HepG2 (cell line): Measurements from ENCODE around the gene SF3B2. TPM values are rescaled to one million over a fixed set of nuclear protein-coding genes. Genes with fewer than 3 reads are reported as not detected.

Source experiments
- ATF2 ChIP-seq: sonication (generic); formaldehyde crosslinking; IDR thresholded peaks from 2 replicates; pipeline ENCODE4 v1.4.0; 2020; ENCODE audit warnings: missing genetic modification reagents
- CHD4 ChIP-seq: fragments of 200-600 bp; sonication (generic); IDR thresholded peaks from 2 replicates; pipeline ENCODE4 v1.7.0; 2017; ENCODE audit warnings: mild to moderate bottlenecking, low read length, borderline replicate concordance
- ETV6 ChIP-seq: sonication (generic); formaldehyde crosslinking; conservative IDR thresholded peaks from 2 replicates; pipeline ENCODE4 v1.4.0; 2020; ENCODE audit warnings: missing genetic modification reagents
- IKZF5 ChIP-seq: IDR thresholded peaks from 2 replicates; pipeline ENCODE4 v1.6.1; 2018; ENCODE audit warnings: missing genetic modification reagents, mild to moderate bottlenecking, missing compliant biosample characterization
- IRF2 ChIP-seq: IDR thresholded peaks from 2 replicates; pipeline ENCODE4 v1.6.1; 2018; ENCODE audit warnings: missing genetic modification reagents, missing compliant biosample characterization
- MBD4 ChIP-seq: IDR thresholded peaks from 2 replicates; pipeline ENCODE4 v1.6.1; 2012; ENCODE audit warnings: low read length, inconsistent platforms, borderline replicate concordance
- MED8 ChIP-seq: sonication (generic); formaldehyde crosslinking; IDR thresholded peaks from 2 replicates; pipeline ENCODE4 v1.8.1; 2023; ENCODE audit warnings: mild to moderate bottlenecking, missing genetic modification reagents; ENCODE audit not compliant: insufficient replicate concordance
- MIER2 ChIP-seq: IDR thresholded peaks from 2 replicates; pipeline ENCODE4 v1.6.1; 2016; ENCODE audit warnings: missing biosample characterization, missing genetic modification reagents
- MLLT10 ChIP-seq: sonication (generic); formaldehyde crosslinking; IDR thresholded peaks from 2 replicates; pipeline ENCODE4 v1.4.0; 2020; ENCODE audit warnings: missing genetic modification reagents
- MTF2 ChIP-seq: sonication (generic); formaldehyde crosslinking; IDR thresholded peaks from 2 replicates; pipeline ENCODE4 v1.5.0; 2020; ENCODE audit warnings: missing genetic modification reagents, borderline replicate concordance
- NR2C2 ChIP-seq: sonication (generic); formaldehyde crosslinking; IDR thresholded peaks from 2 replicates; pipeline ENCODE4 v1.4.0; 2020; ENCODE audit warnings: missing genetic modification reagents, mild to moderate bottlenecking, moderate library complexity, borderline replicate concordance
- PHF5A ChIP-seq: IDR thresholded peaks from one replicate; pipeline ENCODE4 v1.6.1; 2018; ENCODE audit warnings: low read depth, missing genetic modification reagents; ENCODE audit not compliant: unreplicated experiment
- PLRG1 ChIP-seq: fragments of 450-650 bp; conservative IDR thresholded peaks from 2 replicates; pipeline ENCODE4 v1.6.1; 2016
- SETDB1 ChIP-seq: sonication (generic); formaldehyde crosslinking; IDR thresholded peaks from 2 replicates; pipeline ENCODE4 v1.5.1; 2020; ENCODE audit warnings: missing genetic modification reagents, mild to moderate bottlenecking, borderline replicate concordance
- SMAD3 ChIP-seq: sonication (generic); formaldehyde crosslinking; IDR thresholded peaks from 2 replicates; pipeline ENCODE4 v1.4.0; 2020; ENCODE audit warnings: missing genetic modification reagents
- SNAPC2 ChIP-seq: sonication (generic); formaldehyde crosslinking; IDR thresholded peaks from 2 replicates; pipeline ENCODE4 v1.8.1; 2022; ENCODE audit warnings: mild to moderate bottlenecking, missing genetic modification reagents
- TAF1 ChIP-seq: sonication (generic); formaldehyde crosslinking; IDR thresholded peaks from 2 replicates; pipeline ENCODE4 v1.4.0; 2020; ENCODE audit warnings: missing genetic modification reagents
- TEAD3 ChIP-seq: optimal IDR thresholded peaks from 2 replicates; pipeline ENCODE3; 2016; ENCODE audit warnings: borderline replicate concordance
- ZBTB33 ChIP-seq: sonication (generic); formaldehyde crosslinking; IDR thresholded peaks from 2 replicates; pipeline ENCODE4 v1.4.0; 2020; ENCODE audit warnings: missing genetic modification reagents
- ZFYVE20 ChIP-seq: sonication (generic); formaldehyde crosslinking; IDR thresholded peaks from 2 replicates; pipeline ENCODE4 v1.8.0; 2023; ENCODE audit warnings: low read depth, mild to moderate bottlenecking, moderate library complexity, missing genetic modification reagents, borderline replicate concordance
- ZNF121 ChIP-seq: sonication (generic); formaldehyde crosslinking; IDR thresholded peaks from 2 replicates; pipeline ENCODE4 v1.5.0; 2020; ENCODE audit warnings: mild to moderate bottlenecking, missing genetic modification reagents
- ZNF326 ChIP-seq: sonication (generic); formaldehyde crosslinking; IDR thresholded peaks from 2 replicates; pipeline ENCODE4 v1.4.0; 2020; ENCODE audit warnings: missing genetic modification reagents, borderline replicate concordance
- ZNF432 ChIP-seq: sonication (generic); formaldehyde crosslinking; IDR thresholded peaks from 2 replicates; pipeline ENCODE4 v1.5.0; 2020; ENCODE audit warnings: missing genetic modification reagents, mild to moderate bottlenecking, borderline replicate concordance
- ZNF574 ChIP-seq: sonication (generic); formaldehyde crosslinking; IDR thresholded peaks from 2 replicates; pipeline ENCODE4 v1.4.0; 2020; ENCODE audit warnings: missing genetic modification reagents
- ZNF615 ChIP-seq: sonication (generic); formaldehyde crosslinking; IDR thresholded peaks from 2 replicates; pipeline ENCODE4 v1.5.0; 2020; ENCODE audit warnings: mild to moderate bottlenecking, missing genetic modification reagents, borderline replicate concordance
- ZNF780A ChIP-seq: sonication (generic); formaldehyde crosslinking; IDR thresholded peaks from 2 replicates; pipeline ENCODE4 v1.8.0; 2022; ENCODE audit warnings: mild to moderate bottlenecking, missing genetic modification reagents, moderate library complexity
- polyA plus RNA-seq, 8 experiments: library from polyadenylated mRNA; depleted of rRNA in 3 of 8; stranded (reverse) in 7 of 8; unstranded in 1 of 8; fragments of >200 nt; fragmentation: Illumina TruSeq in 4 of 8; extraction: Trizol in 4 of 8; gene quantifications; 2 replicates each; pipeline versions ENCODE4 v1.2.1 to v1.2.3, GENCODE V29; 2011 to 2016; ENCODE audit warnings: low read depth in 4 of 8, missing spikeins in 1 of 8, mixed read lengths in 1 of 8; ENCODE audit not compliant: insufficient read depth in 1 of 8
- total RNA-seq, 5 experiments: library from RNA; depleted of rRNA; stranded (reverse); fragments of >200 nt; fragmentation: Illumina TruSeq; extraction: Trizol; gene quantifications; 2 replicates each; pipeline ENCODE4 v1.2.3, GENCODE V29; 2016; ENCODE audit warnings: low read depth in 1 of 5

SF3B2 gene
- total and polyA plus RNA-seq, 2 of the 13 experiments (the other 11 are each of a cell fraction or from before 2014, with no cell fraction given): 70.4 to 153 TPM

- TF ChIP-seq ZBTB33 (CRISPR knock-in tag): no peak
- no peak for TF ChIP-seq SMAD3 (CRISPR knock-in tag)
- TF ChIP-seq TAF1: no peak
- no peak for TF ChIP-seq PLRG1
- TF ChIP-seq ZNF432 (CRISPR knock-in tag): no peak
- no peak for TF ChIP-seq ZNF326
- no peak for TF ChIP-seq ZNF615 (CRISPR knock-in tag)
- TF ChIP-seq SNAPC2 (CRISPR knock-in tag): no peak
- no peak for TF ChIP-seq MIER2 (CRISPR knock-in tag)
- no peak for TF ChIP-seq MTF2 (CRISPR knock-in tag)
- TF ChIP-seq IKZF5: peak; percentile 33; the same call in 1 of the 2 replicates
- TF ChIP-seq MBD4: no peak
- TF ChIP-seq NR2C2: no peak
- TF ChIP-seq IRF2: no peak
- TF ChIP-seq ATF2 (CRISPR knock-in tag): no peak
- TF ChIP-seq MED8 (CRISPR knock-in tag): no peak
- TF ChIP-seq ZNF121 (CRISPR knock-in tag): no peak
- 0 out of 2 replicates have a peak, but pooled peaks have one; percentile 42 for TF ChIP-seq ZNF574 (CRISPR knock-in tag)
- TF ChIP-seq ZFYVE20 (CRISPR knock-in tag): no peak
- TF ChIP-seq TEAD3 (CRISPR knock-in tag): no peak
- no peak for TF ChIP-seq MLLT10 (CRISPR knock-in tag)
- no peak for TF ChIP-seq SETDB1 (CRISPR knock-in tag)
- TF ChIP-seq CHD4: no peak
- no peak for TF ChIP-seq ZNF780A (CRISPR knock-in tag)
- no peak for TF ChIP-seq ETV6 (CRISPR knock-in tag)
- TF ChIP-seq PHF5A: no peak
Observed at GRCh38 chr11:66045177-66045639, 7.0 kb upstream of the SF3B2 start (continued).
